Fibroblast of the conjunctiva (primary cell): ENCODE measurements around the gene DNASE1.

Experiments
- DNase-seq: peaks from one replicate; pipeline ENCODE4 v3.0.0-alpha.2; 2010; ENCODE audit warnings: low read depth

Gene DNASE1

GRCh38 chr16:3696425-3697218 is 42.1 kb downstream of the DNASE1 start:
- DNase-seq: peak; percentile 84

- DNase-seq: no peak
Measured at GRCh38 chr16:3698941-3699340, 44.5 kb downstream of the DNASE1 start.

GRCh38 chr16:3701531-3701930 is 47.0 kb downstream of the DNASE1 start:
- no peak for DNase-seq

GRCh38 chr16:3702082-3702481 is 47.6 kb downstream of the DNASE1 start:
- DNase-seq: no peak

- no peak for DNase-seq
Measured at GRCh38 chr16:3706253-3707012, 51.9 kb downstream of the DNASE1 start.
